Stimulated activated CD4-positive, alpha-beta T cell treated with anti-CD3 and anti-CD28 coated beads, Interleukin-4, amount 100 ng/mL, for 24 hours (primary cell): ENCODE data around the gene GIMD1.
"Not testable (repeated sequence)": the region's sequence is repeated elsewhere in the genome, so short reads cannot be mapped to it uniquely, and the experiment has no call there.

Experiments used
- DNase-seq: peaks from one replicate; pipeline ENCODE4 v3.0.0-alpha.2; 2020

GIMD1 gene

GRCh38 chr4:106347167-106347566 is 21.4 kb downstream of the GIMD1 start:
- DNase-seq, result no peak

- no peak for DNase-seq
Observed at GRCh38 chr4:106344647-106344970, 24.0 kb downstream of the GIMD1 start.

- no peak for DNase-seq
Observed at GRCh38 chr4:106343865-106344646, 24.5 kb downstream of the GIMD1 start.

GRCh38 chr4:106340774-106341173 is 27.8 kb downstream of the GIMD1 start:
- DNase-seq, result no peak

GRCh38 chr4:106339431-106339830 is 29.1 kb downstream of the GIMD1 start:
- DNase-seq, result no peak

- DNase-seq, result no peak
Observed at GRCh38 chr4:106338671-106339070, 29.9 kb downstream of the GIMD1 start.

GRCh38 chr4:106337916-106338315 is 30.7 kb downstream of the GIMD1 start:
- DNase-seq, result no peak

GRCh38 chr4:106336618-106337017 is 32.0 kb downstream of the GIMD1 start:
- DNase-seq, result no peak

- no peak for DNase-seq
Observed at GRCh38 chr4:106334741-106335470, 33.7 kb downstream of the GIMD1 start.

- DNase-seq, result no peak
Observed at GRCh38 chr4:106333186-106333585, 35.4 kb downstream of the GIMD1 start.

GRCh38 chr4:106329041-106329618 is 39.4 kb downstream of the GIMD1 start:
- DNase-seq, result no peak

- DNase-seq, result no peak
Observed at GRCh38 chr4:106325800-106326199, 42.8 kb downstream of the GIMD1 start.

- no peak for DNase-seq
Observed at GRCh38 chr4:106323119-106323518, 45.5 kb downstream of the GIMD1 start.

- not testable (repeated sequence) for DNase-seq
Observed at GRCh38 chr4:106321814-106322213, 46.8 kb downstream of the GIMD1 start.

- DNase-seq, result not testable (repeated sequence)
Observed at GRCh38 chr4:106321168-106321567, 47.4 kb downstream of the GIMD1 start.

GRCh38 chr4:106320235-106320634 is 48.3 kb downstream of the GIMD1 start:
- DNase-seq, result no peak

- no peak for DNase-seq
Observed at GRCh38 chr4:106318511-106318910, 50.1 kb downstream of the GIMD1 start.

- no peak for DNase-seq
Observed at GRCh38 chr4:106317815-106318214, 50.8 kb downstream of the GIMD1 start.

- peak; percentile 10 for DNase-seq
Observed at GRCh38 chr4:106316773-106317409, 51.7 kb downstream of the GIMD1 start.

- DNase-seq, result peak; percentile 89
Observed at GRCh38 chr4:106315968-106316772, 52.4 kb downstream of the GIMD1 start, which contains the start of the genes AIMP1 and TBCK. AIMP1 (plus strand) TSS chr4:106316550; CDS start chr4:106325010, 8,460 bp downstream. TBCK (minus strand) TSS chr4:106316209; CDS start chr4:106308960, 7,249 bp downstream.

GRCh38 chr4:106315476-106315967 is 53.1 kb downstream of the GIMD1 start:
- peak; percentile 66 for DNase-seq

- DNase-seq, result no peak
Observed at GRCh38 chr4:106314960-106315359, 53.6 kb downstream of the GIMD1 start.
